Activated T-cell treated with anti-CD3 and anti-CD28 coated beads, Interleukin-2, amount 50 U/mL, for 1 hour (primary cell): Measurements from ENCODE around the gene MPRIP.
"Not testable (repeated sequence)": the region's sequence is repeated elsewhere in the genome, so short reads cannot be mapped to it uniquely, and the experiment has no call there.

Source experiments
- DNase-seq: peaks from one replicate; pipeline ENCODE4 v3.0.0-alpha.2; 2020

Gene MPRIP

DNA sequence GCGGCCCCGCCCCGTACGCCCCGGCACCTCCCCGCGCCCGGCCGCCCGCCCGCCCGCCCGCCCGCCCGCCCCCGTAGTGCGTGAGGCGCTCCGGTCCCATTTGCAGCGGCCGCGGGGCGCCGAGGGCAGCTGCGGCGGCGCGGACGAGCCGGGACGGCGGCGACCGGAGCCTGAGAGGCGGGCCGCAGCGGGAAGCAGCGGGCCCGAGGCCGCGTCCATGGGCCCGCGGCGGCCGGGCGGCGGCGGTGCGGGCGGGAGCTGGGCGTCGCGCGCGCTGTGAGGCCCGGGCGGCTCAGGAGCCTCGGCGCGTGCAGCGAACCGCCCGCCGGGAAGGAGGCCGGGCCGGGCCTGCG is at the start of gene MPRIP:
MPRIP (plus strand) TSS at position 74 of the 353 bp plus-strand sequence. CDS start 392 bp downstream, outside the sequence.
- no peak for DNase-seq

GRCh38 chr17:16994631-16995030 is 47.6 kb upstream of the MPRIP start:
- DNase-seq: no peak

GRCh38 chr17:16995930-16996329 is 46.3 kb upstream of the MPRIP start:
- DNase-seq: no peak

GRCh38 chr17:16996726-16997125 is 45.5 kb upstream of the MPRIP start:
- DNase-seq: not testable (repeated sequence)

GRCh38 chr17:16997514-16998429 is 44.5 kb upstream of the MPRIP start:
- peak; percentile 81 for DNase-seq

DNA sequence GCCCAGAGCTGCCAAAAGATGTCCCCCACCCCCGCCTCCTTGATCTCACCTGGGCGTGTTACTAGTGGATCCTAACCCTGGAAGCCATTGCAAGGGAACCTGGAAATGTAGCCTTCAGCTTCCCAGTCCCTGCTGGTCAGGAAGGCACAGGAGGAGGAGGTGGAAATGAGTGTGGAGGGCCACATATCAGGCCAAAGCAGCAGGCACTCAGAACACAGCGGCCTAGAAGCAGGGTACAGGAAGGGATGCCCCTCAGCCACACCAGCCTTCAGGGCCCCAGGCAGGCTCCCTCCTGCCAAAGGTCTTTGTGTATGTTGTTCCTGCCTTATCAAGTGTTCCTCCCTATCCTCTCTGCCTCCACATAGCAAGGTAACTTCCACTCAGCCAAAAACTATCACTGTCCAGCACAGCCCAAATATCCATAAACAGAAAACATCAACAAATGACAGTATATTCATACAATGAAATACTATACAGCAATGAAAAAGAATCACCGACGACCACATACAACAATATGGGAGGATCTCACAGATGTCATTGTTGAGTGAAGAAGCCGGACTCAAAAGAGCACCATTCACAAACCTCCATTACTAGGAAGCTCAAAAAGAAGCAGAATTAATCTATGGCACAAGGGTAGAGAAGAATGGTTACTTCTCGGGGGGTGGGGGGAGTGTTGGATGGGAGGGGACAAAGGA is 42.2 kb upstream of the MPRIP start:
- DNase-seq: no peak

DNA sequence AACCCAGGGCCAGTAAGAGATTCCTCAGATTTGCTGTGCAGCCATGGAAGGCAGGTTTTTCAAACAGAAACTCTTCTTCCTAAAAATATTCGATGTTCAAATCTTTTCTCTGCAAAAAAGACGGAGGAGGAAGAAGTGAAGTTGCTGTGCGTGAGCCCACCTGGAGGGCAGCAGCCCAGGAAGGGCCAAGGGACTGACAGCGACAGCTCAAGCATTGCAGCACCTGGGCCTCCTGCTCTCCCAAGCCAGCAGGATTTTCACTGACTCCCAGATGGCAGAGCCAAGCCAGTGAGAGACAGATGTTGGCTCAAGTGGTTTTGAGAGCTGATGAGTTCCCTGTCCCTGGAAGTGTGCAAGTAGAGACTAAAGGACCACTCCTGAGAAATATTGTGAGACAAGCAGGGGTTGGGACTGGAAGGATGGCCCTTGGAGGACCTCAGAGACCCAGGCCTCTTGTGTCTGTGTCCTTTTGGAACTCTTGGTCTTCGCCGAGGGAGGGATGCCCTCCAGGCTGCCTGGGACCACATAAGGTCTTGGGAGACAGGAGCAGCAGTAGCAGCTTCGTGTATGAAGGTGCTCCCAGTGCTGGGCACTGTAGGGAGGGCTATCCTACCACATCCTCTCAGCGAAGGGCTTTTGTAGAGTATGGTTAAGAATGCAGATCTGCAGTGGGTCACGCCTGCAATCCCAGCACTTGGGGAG is 41.0 kb upstream of the MPRIP start:
- DNase-seq: no peak

GRCh38 chr17:17001874-17002520 is 40.3 kb upstream of the MPRIP start:
- peak; percentile 83 for DNase-seq

DNA sequence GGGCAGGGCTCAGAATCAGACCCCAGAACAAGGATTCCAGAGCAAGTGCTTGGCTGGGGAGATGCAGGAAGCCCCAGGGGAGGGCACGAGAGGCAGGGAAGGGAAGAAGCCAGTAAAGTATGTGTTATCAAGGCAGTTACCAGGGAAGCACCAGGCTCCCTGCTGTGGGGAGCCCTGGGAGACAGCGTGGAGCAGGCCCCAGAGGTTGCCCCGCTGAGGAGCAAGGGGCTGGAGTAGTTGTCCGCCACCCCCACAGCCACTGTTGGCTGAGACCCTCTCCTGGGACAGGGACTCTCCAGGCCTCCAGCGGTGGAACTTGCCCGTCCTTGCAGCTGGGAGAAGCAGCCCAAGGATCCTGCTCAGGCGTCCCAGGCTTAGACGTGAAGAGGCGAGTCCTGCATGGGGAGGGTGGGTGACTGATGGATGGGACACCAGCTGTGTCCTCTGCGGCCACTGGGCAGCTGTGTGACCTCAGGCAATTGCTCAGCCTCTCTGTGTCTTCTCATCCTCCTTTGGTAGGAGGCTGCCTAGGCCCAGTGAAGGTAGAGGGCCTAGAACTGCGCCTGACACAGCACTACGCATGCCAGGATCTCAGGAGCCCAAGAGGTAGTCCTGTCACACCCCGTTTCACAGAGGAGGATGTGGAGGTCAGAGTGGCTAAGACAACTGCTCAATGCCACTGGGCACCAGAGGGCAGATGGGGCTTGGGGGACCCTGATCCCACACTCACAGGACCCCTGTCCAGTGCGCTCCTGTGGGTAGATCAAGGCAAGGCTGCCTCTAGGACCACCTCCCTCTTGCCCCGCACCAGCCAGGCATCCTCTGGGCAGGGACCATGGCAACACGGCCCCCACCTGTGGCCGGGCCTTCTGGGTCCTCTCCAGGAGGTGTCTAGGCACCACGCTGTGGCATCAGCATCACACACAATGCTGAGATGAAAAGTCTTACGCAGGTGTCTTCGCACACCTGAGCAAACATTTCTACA is 39.2 kb upstream of the MPRIP start:
- not testable (repeated sequence) for DNase-seq

DNA sequence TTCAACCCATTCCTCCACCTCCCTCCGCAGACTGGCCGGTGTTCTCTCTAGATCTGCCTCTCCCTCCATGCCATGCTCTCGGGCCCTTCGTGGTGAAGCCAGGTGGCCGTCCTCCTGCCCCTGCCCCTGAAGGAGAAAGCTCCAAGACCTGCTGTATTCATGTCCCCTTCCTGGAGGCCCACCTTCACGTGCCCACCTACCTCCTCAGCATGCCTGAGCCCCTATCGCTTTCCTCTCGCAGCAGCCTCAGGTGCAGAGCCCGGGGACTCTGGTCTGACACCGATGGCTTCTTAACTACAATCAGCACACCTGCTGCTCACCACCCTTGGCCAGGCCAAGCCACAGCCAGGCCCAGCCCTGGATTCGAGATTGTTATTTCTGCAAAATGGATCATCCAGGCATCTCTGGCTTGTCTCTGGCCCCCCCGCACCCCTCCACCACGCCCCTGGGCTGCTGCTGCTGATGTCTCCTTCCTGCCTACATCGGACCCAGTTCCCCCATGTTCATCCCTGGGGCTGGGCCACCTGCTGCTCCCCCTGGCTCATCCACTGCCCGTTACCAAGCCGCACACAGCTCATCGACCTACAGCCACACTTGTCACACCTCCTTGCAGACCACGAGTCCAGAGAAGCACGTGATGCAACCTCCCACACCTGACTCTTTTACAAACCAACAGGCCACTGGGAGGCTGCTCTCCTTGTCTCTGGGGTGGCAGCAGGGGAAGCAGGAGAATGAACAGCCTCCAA is 37.8 kb upstream of the MPRIP start:
- DNase-seq: peak; percentile 0

- DNase-seq: peak; percentile 8
Observed at GRCh38 chr17:17004997-17005614, 37.2 kb upstream of the MPRIP start.

GRCh38 chr17:17007891-17008290 is 34.4 kb upstream of the MPRIP start:
- DNase-seq: not testable (repeated sequence)

DNA sequence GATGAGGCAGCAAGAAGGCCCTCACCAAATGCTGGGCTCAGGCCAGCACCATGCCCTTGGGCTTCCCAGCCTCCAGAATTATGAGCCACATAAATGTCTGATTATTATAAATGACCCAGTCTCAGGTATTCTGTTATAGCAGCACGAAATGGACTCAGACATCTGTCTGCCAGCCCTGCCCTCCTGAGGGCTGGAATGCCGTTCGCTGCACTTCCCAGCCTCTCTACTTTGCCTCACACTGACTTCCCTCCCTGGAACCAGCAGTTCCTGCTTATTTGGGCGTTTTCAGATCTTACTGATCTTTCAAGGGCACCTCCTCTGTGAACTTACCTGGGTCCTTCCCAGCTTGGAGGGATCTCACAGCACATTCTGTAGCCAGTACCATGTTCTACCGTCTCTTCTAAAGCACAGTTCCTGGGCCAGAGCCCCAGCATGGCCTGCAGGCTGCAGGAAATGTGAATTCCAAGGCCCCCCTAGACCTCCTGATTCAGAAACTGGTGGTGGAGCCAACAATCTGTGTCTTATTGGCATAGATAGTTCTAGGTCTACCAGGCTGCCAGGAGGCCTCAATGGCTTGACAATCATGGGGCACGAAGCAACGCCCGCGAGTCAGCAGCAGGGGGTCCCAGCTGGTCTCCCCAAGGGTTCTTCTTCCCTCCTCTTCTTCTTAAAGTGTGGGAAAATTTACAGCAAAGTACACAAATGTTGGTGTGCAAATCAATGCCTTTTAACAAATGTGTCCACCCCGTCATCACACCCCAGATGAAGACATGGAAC is 33.4 kb upstream of the MPRIP start:
- not testable (repeated sequence) for DNase-seq

DNA sequence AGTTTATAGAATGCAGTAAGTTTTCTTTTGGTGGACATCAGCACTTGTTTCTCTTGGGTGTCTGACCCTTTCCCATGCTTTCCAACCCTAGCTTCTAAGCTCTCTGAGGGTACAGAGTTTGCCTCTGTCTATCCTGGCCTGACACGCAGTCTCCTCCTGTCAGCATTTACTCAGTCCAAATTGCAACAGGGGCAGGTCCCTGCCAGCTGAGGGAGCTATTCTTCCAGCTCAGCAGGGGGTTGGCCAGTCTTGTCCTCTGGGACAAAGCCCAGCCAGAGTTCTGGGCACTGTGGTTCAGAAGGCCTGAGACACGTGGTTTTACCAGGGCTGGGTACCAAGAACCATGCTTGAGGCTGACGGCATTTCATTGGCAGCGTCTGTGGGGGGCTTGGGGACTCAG is 32.3 kb upstream of the MPRIP start:
- DNase-seq: not testable (repeated sequence)

DNA sequence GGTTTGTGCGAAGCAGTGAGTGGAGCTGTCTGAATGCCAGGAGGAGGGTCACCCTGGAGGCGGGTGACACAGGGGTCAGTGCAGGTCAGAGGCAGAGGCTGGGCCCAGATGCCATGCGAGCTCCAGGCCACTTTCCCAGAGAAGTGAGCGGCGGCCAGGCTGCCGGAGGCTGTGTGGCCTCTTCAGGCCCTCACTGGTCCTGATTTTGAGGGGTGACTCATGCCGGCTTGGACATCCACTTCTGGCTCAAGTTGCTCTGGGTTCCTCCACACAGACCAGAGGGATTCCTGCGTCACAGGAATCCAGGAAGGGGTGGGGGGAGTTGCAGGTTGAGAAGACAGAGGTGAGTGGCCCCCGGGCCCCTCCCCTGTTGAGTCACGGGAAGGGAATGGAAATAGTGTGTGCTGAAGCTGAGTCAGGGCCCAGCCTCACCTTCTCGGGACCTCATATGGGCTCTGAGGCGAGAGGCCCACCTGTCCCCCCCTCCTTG is 31.7 kb upstream of the MPRIP start:
- DNase-seq: not testable (repeated sequence)

DNA sequence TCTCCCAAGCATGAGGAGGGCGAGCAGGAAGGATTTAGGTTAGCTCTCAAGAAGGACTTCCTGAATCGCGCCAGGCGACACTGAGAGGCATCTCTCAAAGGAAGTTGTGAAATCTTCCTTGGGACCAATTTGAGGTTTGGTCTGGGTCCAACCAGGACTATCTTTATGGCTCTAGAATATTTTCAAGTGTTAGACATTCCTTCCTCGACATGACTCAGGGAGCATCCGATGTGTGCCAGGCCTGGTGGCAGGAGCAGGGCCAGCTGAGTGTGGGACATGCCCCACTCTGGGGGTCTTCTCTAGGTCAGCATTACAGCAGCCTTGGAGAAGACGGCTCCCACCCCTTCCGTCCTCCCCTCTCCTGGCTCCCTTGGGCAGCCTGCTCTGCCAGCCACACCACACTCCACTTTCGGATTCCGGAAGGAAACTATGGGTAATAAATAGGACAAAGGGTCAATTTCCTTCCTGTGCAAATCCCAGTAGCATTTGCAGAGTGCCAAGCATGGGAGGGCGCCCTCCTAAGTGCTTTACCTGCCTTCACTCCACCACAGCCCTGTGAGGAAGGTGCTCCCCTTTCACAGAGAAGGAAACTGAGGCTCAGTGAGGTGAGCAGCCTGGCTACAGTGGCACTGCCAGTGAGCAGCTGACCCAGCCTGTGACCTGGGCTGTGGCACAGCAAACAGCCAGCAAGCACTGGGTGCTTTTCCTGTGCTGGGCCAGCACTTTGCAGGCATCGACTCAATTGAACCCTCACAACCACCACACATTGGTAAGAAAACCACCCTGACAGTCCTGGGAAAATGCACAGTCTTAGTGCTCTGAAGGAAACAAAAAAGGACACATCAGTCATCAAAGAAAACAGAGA is 31.0 kb upstream of the MPRIP start:
- DNase-seq: peak; percentile 4

DNA sequence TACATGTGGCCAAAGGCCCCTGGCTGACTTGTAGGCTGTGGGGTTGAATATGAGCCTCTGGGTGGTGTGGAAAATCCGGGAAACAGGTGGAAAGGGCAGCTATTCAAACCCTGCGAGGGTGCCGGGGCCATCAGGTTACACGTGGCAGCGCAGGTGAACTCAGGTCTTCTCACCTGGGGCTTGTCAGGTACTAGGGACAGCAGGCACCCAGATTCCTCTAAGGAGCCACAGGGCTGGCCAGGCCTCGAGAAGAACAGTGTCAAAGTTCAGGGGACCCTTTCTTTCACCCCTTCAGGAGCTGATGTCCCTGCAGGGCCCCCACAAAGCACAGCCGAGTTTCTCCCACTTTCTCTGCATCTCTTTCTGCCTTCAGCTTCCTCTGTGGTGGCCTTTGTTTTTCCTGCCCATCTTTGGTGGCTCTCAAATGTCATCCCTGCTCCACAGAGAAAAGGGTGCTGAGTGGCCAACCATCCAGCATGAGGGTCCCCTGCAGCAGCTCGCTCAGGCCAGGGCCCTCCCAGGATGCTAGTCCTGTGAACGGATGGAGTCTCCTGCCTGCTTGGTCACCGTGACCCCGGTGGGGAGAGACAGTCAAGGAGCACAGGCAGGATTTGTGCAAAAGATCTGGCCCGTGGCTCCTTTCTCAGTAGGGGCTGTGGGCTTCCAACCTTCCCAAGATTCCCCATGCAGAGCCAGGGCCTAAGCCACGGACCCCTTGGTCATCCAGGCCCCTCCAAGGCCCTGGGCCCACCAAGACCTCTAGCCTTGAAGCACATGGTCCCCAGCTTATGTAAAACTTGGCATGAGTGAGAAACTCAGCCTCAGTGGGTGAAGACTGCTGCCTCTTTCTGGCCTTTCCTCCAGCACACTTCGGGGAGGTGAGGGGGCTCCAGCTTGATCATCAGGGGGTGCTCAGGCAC is 28.2 kb upstream of the MPRIP start:
- not testable (repeated sequence) for DNase-seq
